ENCODE data around the gene KCNK17.

Gene KCNK17

DNA sequence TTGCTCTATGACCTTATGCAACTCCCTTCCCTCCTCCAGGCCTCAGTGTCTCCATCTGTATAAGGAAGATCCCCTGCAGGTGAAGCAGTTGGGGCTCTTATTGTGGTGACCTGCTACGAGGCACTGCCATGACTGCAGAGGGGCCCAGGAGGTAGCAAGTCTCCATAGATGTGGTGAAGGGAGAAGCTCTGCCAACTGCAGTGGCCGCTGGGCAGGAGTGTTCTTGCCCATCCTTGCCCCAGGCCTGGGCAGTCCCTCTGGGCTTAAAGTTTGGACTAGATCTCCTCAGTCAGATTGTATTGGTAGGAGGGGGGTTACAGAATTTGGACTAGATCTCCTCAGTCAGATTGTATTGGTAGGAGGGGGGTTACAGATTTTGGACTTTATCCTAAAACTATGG is 12.2 kb downstream of the KCNK17 start:
- no peak for DNase-seq

DNA sequence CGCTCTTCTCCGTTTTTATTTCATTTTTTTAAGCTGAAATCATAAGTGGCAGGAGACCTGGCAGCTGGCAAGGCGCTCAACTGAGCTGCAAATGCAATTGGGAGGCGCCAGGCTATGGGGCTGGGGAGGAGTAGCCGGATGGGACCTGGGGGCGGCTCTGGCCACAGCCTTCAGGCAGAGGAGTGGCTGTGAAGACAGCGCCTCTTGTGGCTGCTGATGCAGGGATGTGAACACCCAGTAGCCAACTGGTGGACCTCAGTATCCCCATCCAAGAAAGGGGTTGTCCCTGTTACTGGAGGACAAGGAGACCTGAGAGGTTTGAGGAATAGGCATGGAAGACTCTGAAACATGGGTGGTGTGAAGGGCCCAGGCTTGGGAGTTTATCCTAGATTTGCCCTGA is 12.6 kb downstream of the KCNK17 start:
- DNase-seq, result peak; percentile 15

DNA sequence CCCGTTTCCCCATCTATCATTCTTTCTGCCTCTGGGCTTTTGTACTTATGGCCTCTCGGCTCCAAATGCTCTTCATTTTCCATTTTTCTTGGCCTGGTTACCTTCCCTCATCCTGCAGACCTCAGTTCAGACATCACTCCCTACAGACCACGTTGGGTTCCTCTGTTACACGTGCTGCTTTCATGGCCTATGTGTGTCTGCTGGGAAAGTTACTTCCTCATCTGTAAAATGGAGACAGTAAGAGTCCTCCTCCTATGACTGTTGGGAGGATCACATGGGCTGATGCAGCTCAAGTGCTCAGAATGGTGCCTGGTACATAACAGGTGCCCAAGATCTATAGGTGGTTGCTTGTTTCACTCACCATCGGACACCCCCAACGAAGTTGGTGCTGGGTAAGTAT is 13.5 kb downstream of the KCNK17 start:
- DNase-seq, result peak; percentile 59

DNA sequence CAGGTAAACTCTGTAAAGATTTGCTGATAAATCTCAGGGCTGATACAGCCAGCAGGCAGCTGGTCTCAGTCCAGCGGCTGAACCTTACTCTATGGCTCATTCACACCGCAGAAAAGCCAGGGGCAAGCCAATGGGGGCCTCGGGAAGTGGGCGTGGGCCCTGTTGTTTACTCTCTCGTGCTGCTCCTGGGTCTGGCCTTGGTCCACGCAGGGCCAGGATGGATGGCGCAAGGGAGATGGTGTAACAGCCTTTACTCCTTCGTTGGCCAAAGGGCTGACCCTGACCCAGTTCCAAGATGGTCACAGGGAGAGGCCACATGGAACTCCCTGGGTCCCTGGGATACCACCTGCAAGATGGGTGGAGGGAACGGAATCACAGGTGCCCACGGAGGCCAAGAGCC is 16.2 kb downstream of the KCNK17 start:
- no peak for DNase-seq

DNA sequence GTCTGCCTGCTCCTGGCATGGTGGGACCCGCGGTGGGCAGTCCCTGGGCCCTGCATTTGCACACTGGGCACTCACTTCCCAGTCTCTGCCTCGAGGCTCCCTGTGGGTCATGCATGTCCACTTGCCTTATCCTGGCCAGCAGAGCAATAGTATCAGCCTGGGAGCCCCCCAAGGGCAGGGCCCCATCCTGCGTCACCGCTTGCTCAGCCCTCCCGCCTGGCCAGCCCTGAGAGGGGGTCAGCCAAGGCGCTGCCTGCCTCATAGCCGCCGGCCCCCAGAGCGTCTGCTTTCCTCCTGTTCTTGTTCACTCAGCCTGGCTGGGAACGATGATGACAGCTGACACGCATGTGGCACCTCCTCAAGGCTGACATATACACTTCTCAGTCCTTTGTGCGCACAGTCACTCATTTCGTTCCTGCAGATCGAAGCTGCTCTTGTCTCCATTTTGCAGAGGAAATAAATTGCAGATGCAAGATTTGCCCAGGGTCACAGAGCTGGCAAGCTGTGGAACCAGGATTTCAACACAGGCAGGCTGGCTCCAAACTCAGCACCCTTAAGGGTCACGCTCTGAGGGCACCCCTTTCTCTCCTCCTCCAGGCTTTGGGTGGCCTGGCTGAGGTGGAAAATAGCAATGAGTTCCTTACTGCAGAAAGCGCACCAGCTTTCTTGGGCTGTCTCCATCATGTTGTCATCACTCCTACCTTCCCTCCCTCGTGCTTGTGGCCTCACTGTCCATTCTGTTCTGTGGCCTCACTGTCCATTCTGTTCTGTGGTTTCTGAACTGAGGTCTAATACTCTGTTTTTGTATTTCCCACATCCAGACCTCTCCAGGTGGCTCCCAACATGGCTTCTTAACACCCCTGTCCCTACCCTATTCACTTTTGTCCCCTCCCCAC is 17.2 kb downstream of the KCNK17 start:
- no peak for DNase-seq

DNA sequence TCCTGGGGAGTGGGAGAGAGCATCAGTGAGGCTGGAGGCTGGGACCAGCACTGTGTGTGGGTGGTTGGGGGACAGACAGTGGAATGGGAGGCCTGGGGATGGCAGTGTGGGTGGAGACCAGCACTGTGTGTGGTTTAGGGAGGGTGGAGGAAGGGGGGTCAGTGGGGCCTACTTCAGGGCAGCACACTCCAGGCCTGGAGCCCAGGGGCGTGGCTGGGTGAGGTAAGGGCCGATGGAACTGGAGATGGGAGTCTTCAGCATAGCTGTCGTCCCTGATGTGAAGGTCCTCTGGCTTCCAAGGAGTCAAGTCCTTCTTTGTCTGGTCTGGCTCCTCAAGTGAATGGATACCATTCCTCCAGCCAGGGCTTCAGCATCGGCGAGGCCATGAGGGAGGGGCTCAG is 18.6 kb downstream of the KCNK17 start:
- DNase-seq, result no peak

DNA sequence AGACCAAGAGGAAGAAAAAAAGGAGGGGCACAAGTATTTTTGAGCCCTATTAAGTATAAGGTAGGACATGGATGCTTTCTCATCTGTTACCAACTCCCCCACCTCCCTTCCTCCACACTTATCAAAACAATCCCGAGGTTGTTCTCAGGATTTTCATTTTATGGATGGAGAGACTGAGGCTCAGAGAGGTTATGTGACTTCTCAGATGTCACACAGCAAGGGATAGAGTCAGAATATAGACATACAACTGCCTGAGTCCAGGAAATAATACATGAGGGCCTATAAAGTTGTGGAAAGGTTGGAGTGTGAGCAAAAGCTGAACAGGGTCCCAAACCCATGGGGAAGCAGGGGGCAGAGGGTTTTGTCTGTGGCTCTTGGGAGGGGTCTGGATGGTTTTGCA is 19.3 kb downstream of the KCNK17 start:
- DNase-seq, result no peak

DNA sequence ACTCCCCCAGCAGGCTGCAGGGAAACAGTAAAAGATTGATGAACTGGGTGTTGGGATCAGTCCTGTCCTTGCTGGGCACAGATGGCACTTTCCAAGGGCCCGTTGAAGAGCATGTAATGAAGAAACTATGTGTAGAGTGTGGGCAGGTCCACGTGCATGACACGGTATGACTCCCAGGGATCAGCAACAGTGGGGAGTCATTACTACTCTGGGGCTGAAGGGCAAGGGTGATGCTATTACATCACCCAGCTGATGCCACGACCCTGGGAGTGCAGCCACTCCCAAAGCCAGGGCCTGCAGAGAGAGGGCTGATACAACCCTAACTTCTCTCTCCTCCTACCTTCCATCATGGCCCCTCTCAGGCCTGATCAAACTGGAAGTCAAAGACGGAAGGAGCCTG is 20.1 kb downstream of the KCNK17 start:
- peak; percentile 28 for DNase-seq

DNA sequence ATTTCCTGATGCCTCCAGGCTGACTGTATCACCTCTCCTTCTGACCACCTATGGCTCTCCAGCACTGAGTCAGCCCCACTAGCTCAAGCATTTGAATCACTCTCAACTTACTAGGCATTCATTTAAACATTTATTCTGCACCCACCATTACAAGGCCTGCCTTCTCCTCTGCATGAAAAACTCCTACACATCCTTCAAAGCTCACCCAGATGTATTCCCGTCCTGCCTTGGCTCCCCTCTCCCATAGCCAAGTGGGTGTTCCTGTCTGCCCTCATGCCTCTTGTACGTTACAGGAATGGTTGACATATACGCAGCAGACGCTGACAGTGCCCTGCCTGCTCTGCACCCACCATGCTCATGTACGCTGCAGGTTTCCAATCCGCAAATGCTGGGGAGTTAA is 21.6 kb downstream of the KCNK17 start:
- no peak for DNase-seq

DNA sequence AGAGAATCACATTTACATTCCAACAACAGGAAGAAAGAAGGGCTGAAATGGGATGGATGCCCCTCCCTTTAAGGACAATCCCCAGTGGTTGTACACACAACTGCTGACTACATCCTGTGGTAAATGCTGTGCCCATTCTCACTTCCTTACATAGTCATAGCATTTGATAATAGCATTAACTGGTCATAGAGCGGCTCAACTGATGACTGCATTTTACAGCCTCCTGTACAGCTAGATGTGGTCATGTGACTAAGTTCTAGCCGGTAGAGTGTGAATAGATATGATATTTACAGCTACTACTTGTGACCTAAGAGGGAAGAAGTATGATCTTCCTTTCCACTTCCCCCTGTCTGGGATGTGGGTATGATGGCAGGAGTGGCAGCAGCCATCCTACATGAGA is 24.7 kb downstream of the KCNK17 start:
- DNase-seq, result peak; percentile 87

DNA sequence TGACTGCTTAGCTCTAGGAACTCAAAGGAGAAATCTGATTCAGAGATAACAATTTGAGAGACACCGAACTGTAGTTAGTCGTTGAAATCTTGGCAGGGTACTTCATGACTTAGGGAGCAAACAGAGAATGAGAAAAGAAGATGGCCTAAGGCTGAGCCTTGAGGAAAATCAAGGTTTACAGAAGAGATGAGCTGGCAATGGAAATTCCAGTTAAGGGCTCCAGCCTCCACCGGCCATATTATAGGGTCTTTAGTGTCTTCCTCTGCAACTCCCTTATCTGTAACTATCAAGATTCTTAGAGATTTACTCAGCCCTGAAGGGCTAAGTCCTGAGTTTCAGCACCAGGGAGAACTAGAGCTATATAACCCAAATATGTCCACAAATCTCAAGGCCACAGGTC is 26.6 kb downstream of the KCNK17 start:
- no peak for DNase-seq

DNA sequence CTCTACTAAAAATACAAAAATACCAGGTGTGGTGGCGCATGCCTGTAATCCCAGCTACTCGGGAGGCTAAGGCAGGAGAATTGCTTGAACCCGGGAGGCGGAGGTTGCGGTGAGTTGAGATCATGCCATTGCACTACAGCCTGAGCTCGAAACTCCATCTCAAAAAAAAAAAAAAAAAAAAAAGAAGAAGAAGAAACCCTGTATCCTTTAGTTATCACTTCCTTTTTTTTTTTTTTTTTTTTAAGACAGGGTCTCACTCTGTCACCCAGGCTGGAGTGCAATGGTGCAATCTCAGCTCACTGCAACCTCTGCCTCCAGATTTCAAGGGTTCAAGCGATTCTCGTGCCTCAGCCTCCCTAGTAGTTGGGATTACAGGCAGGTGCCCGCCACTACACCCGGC is 27.6 kb downstream of the KCNK17 start:
- peak; percentile 67 for DNase-seq

DNA sequence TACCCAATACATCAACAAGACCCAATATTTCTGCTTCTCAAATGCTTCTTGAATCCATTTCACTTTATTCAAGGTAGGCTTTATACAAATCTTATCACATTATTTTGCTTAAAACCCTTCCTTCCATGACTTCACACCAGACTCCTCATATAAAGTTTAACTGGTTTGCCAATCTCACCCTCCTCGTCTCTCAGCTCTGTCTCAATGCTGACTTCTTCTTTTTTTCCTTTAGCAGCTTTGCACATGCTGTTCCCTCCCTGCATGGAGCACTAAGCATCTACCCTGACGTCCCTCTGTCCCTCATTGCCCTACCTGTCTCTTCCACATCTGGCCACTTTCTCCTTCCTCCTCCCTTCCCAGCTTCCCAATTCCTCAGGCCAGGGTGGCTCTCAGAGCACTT is 31.4 kb downstream of the KCNK17 start:
- peak; percentile 19 for DNase-seq

DNA sequence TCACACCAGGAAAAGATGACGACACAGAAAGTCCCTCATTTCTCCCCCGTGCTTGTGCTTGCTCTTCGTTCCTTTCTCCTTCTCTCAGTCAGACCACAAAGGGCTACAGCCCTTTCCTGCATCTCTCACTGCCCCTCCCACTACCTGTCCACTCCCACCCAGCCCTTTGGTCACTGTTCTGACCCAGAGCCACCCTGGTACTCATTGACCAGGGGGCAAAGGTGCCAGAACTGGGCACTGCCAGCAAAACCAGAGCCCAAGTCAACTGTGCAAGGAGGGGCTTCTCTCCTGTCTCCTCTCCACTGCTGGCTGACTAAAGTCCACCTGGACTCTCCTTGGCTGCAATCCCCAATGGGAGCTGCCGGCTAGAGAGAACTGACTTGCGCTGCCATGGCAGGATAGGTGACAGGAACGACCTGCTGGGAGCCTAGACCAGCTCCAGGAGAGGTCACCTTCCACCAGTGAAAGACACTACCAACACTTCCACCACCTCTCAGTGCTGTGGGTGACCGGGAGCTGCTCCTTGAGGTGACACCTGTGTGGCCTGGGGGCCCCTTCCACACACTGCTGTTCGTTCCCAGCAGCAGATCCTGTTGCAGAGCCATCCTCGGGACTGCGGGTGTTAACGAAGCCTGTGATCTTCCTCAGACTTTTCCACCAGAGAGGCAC is 32.8 kb downstream of the KCNK17 start:
- no peak for DNase-seq

DNA sequence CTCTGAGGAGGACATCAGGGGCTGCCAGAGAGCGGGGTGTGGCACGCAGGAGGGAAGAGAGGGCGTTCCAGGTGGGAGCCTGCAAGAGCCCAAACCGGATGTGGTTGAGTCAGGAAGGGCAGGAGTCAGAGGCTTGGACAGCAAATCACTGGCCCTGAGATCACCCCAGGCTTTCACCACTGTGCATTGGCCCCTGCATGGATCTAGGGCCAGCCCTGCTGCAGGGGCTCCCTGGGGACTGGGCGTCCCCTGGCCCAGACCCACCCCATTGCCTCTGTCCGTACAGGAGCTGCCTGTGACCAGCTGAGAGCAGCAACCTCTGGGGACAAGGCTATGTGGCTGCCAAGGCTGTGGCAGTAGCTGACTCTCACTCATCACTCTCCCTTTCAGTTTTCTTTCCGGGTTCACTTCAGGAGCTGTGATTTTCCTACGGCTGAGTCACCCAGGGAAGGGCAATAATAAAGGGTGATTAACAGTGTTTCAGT is 33.9 kb downstream of the KCNK17 start:
- peak; percentile 14 for DNase-seq

DNA sequence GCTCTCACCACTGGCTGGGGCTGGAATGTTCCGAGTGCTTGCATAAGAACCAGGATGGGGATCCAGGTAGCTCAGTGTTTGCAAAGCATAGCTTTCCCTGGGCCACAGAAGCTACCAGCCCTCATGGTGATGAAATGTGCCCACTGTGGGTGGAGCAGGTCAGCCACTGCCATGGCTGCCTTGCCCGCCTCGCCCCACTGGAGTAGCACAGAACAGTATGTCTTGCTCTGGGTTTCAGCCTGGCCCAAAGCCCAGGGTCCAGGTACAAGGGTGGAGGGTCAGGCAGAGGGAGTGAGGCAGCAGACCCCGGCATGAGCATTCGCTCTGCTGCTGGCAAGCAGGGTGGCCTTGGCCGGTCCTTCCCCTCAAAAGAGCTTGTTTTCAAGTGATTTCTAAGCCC is 34.7 kb downstream of the KCNK17 start:
- no peak for DNase-seq

DNA sequence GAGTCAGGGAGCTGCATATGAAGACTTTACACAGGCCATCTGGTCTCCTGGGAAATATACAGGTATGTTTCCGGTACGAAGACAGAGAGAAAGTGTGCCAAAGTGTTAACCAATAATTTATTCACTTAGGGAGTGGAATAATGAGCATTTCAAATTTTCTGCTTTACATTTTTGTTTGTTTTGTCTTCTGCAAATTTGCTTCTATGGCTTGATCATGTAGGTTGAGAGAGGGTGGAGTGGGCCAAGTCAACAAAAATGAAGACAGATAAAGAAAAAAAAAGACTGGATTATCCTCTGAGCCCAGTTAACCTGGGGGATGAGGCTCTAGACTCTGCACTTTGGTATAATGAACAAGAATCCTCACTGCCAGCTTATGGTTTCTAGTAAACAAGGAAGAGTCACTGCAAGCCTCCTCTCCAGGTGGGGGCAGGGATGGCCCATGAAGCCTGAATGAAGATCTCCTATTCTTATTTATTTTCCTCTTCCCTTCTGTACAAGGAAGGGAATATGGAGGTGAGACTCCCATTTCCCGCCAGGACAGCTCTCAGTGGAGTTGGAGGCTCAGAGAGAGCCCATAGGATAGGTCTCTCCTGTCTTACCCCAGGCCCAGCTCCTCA is 37.7 kb downstream of the KCNK17 start:
- DNase-seq, result no peak

DNA sequence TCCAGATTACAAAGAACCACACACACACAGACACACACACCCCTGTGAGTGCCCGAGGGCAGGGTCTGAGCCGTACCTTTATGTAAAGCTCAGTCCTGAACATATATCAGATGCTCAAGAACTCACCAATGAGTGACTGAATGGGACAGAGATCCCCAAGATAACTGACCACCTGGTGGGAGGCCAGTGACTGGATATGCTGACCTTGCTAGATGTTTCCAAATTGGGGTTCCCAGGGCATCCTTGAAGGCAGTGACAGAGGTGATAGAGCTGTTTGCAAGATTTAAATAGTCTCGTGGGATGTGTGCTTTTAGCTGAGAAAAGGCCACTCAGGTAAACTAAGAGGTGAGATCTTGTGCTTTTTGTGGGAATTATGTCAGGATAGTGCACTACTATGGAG is 39.3 kb downstream of the KCNK17 start:
- DNase-seq, result no peak

DNA sequence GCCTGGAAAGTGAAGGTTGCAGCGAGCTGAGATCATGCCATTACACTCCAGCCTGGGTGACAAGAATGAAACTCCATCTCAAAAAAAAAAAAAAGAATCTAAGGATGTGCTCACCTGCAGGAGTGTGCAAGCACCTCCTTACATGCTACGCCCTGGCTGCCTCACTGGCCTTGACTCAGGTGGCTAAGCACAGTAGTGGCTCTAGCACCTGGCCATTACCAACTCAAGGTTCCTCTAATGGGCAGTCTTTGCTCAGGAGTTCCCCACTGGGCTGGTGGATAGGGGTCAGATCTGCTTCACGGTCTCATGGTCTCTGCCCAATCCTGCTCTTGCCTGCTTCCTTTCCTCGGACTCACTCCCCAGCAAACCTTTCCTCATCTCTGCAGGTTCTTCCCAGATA is 39.7 kb downstream of the KCNK17 start:
- no peak for DNase-seq

DNA sequence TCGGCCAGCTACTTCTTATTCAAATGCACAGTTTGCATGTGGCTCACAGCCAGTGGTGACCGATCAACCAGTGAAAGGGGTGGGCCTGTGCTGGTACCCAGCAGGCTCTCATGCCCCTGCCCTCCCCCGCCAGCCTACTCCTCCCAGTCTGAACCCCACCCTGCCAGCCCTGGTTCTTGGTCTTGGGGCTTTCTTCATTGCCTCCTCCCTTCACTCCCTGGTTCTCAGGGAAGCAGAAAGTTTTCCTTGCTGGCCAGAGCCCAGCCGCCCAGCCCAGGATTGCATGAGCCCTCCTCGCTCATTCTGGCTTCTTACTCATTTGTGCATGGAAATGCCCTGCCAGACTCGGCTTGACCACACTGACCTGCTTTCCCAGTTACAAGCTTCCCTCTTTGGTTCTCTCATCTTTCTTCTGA is 40.8 kb downstream of the KCNK17 start:
- DNase-seq, result no peak

DNA sequence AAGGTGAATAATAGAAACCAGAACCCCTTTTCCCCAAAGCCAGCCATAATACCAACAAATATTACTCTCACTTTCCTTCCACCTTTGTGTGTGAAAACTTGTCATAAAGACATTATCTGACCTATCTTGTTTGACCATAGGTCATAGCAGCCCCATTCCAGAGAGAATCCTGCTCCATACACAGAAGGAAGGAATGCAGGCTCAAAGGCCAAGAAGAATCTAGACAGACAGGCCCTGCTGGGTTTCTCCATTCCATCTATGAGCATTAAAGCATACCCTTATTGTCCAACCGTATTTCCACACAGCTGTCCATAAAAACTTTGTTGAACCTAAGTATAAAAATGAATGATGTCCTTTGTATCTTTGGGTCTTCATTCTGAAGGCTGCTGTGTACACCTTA is 44.3 kb downstream of the KCNK17 start:
- DNase-seq, result no peak

DNA sequence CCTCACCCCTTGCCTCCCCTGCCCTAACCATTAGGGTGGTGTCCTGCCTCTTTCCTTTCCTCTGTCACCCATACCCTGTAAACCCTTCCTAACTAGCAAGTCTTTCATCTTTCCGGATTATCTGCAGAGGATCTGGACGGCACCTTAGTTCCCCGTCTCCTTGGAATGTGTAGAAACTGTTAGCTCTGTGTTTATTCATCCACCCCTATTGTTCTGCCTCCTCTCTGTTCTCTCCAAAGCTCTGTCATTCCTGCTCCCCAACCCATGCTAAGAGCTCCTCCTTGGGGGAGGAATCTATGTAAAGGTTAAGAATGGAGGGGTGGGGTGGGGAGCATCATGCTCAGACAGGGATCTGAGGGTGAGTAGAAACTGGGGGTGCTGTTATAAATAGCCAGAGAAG is 45.5 kb downstream of the KCNK17 start:
- DNase-seq, result no peak

DNA sequence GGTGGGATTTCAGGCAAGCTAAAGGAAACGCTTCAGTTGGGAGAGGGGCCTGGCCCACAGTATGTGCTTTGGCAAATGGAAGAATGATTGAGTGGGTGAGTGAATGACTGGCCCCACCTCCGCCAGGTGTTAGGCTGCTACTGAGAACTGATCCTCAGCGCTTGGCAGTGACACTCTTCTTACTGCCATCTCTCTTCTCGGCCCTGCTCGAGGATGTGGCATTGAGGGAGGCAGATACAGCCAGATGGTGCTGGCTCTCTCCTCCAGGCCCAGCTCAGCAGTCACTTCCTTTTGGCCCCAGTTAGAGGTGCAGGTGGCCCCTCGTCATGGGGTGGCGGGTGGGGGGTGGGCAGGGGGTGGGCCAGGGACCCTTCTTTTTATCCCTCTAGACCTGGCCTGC is 46.0 kb downstream of the KCNK17 start:
- no peak for DNase-seq

DNA sequence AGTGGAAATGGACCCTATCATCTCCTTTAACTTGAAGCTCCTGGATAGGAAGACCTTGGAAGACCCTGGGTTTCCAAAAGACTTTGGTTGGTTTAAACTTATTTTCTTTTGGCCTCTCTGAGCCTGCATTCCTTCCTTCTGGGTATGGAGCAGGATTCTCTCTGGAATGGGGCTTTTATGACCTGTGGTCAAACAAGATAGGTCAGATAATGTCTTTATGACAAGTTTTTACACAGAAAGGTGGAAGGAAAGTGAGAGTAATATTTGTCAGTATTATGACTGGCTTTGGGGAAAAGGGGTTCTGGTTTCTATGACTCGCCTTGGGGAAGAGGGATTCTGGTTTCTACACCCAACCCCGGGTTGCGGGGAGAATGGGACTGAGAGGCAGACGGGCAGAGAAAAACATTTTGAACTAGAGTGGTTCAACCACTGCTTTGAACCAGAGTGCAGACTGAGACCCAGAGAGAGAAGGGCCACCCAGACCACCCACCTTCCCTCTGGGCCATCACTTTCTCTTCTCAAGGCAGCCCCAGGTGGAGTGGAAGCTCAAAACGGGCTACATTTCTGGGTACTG is 47.4 kb downstream of the KCNK17 start:
- DNase-seq, result no peak
